NCI-H2081 (cell line): ENCODE data around the gene DENND5B.
"Not testable (repeated sequence)": the region's sequence is repeated elsewhere in the genome, so short reads cannot be mapped to it uniquely, and the experiment has no call there.

Experiments
- DNase-seq, 2 experiments: peaks; one replicate each; lab custom pipeline; 2025; lab: John Stamatoyannopoulos, UW

Gene DENND5B

DNA sequence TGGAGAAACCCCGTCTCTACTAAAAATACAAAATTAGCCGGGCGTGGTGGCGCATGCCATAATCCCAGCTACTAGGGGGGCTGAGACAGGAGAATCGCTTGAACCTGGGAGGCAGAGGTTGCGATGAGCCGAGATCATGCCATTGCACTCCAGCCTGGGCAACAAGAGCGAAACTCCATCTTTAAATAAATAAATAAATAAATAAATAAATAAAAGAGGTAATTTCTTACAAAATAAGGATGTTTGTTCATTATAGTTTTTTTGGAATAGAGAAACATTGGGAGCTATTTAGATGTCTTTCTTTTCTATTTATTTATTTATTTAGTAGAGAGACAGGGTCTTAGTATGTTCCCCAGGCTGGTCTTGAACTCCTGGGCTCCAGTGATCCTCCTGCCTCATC, 213.7 kb downstream of the DENND5B start:
- not testable (repeated sequence) for DNase-seq

DNA sequence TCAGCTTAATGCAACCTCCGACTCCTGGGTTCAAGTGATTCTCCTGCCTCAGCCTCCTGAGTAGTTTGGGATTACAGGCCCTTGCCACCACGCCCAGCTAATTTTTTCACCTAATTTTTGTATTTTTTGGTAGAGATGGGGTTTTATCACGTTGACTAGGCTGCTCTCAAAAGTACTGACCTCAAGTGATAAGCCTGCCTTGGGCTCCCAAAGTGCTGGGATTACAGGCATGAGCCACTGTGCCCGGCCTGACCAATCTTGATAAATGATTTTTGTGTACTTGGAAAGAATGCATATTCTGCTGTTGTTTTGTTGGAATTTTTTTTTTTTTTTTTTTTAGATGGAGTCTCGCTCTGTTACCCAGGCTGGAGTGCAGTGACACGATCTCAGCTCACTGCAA, 215.5 kb downstream of the DENND5B start:
- not testable (repeated sequence) for DNase-seq

DNA sequence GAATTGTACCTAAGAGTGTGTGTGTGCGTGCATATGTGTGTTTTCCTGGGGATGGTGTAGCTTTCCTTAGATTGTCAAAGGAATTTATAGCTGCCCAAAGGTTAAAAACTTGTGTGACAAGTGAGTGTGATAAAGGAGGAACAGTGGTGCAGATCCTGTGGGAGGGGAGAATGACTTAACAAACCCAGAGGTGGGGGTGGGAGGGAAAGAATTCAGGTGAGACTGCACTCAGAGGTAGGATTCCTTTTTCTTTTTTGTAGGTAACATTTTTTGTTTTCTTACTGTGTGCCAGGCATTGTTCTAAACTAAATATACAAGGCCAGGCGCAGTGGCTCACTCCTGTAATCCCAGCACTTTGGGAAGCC, 219.7 kb downstream of the DENND5B start:
- no peak for DNase-seq

DNA sequence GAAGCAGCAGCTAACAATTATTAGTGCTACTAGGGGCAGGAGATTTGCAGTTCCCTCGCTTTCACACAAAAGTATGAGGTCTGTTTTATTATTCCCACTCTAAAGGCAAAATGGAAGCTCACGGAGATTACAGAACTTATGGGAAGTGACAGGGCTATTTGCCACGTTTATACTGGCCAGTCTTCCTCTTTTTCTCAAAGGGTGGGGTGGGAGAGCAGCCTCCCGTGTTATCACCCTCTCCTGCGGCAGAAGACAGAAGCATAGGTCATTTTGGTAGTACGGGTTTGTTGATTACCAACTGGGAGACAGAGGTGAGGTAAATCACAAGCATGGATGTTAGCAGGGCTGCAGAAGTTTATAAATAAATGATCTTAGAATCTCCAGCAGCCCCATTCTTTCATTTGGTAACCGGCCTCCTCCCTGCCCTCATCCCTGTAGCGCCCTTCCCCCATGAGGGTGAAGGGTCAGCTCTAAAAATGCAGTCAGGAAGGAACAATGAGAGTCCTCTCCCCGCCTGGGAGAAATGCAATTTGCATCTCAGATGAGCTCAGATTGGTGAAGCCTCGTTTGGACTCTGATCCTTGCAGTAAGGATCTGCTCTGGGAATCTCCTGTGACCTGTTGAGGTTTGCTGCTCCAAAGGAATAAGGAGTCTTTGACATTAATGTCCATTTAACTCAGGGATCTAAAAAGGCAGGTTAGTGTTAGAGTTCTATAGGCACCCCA, 220.2 kb downstream of the DENND5B start:
- DNase-seq: no peak

DNA sequence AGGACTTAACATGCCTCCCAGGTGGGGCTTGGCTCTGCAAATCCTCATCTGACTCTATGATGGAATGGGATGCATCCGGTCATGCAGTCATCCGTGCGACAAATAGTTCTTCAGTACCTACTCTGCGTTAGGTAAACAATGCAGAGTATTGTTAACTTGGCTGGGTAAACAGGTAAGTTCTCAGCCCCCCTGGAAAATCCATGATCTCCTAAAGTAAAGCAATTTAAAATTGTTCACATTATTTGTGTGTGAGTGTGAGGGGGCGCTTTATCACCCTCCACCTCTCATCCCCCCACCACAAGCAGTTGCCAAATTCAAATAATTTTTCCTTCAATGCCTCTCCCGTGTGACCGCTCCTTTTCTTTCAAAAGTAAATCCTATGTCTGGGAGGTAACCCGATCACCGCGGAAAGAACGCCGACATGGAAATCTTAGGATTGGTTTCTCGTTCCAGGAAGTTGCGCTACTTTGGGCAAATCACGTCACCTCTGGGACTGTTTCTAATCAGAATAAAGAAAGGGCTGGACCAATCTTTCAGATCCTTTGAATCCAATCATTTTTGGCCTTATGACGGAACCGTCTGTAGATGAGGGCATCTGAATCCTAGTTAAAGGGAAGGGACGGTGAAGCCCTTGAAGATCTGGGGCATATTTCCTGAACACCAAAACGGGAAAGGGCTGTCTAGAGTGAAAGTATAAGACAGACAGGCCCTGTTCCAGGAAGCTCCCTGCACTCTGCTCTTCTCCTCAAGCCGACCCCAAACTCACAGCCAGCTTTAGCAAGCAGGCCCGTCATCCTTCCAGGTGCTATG, 221.0 kb downstream of the DENND5B start:
- DNase-seq: peak in 1 of 2 experiments; percentile 7

DNA sequence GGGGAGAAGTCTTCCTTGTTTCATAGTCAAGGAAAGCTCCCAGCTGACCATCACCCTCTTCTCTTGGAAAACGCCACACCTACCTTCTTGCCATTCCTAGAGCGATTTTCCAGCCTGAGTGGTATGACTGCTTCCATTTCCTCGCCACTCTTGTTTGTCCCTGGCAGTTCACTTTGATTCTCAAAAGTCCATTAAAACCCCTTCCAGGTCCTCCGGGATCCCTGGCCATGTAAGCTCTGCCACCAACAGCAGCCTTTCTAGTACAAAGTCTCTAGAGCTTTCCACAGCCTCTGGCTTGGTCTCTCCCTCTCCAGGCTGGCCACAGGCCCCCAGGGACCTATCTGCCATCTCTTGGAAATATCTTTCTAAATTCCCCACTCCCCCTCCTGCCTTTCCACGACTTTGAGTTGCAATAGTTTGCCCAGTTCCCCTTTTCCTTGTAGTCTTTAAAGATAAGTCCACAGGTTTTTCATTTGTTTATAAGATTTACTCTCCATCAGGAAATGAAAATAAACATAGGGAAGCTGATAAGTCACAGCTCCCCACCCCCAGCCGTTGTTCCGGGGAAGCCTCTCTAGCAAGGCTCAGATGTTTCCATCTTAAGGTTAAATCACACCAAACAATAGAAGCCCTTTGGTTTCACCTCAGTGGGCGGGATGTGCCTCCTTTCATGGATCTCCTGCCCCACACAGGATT, 222.1 kb downstream of the DENND5B start:
- no peak for DNase-seq

DNA sequence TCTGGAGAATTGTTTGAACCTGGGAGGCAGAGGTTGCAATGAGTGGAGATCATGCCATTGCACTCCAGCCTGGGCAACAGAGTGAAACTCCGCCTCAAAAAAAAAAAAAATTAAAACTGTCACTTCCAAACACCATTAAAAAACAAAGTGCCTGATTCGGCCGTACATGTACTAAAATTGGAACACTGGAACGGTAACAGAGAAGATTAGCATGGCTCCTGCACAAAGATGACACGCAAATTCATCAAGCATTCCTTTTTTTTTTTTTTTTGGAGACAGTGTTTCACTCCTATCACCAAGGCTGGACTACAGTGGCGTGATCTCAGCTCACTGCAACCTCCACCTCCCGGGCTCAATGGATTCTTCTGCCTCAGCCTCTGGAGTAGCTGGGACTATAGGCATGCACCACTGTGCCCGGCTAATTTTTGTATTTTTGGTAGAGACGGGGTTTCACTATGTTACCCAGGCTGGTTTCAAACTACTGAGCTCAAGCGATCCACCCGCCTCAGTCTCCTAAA, 224.8 kb downstream of the DENND5B start:
- no peak for DNase-seq

DNA sequence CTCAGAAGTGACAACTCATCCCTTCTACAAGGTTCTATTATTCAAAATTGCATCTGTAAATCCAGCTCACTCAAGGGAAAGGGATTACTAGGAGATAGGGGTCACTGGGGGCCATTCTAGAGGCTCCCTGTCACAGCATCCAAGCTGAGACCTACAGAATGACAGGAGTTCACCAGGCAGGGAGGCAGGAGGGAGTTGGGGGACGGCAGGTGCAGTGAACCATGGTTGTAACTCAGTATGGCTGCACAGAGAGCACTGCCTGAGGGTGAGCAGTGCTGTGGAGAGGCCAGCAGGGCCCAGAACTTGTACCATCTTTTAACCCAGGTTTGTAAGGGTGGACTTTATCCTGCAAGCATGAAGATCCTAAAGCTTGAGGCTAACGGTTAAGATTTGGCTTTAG, 227.1 kb downstream of the DENND5B start:
- DNase-seq: no peak

DNA sequence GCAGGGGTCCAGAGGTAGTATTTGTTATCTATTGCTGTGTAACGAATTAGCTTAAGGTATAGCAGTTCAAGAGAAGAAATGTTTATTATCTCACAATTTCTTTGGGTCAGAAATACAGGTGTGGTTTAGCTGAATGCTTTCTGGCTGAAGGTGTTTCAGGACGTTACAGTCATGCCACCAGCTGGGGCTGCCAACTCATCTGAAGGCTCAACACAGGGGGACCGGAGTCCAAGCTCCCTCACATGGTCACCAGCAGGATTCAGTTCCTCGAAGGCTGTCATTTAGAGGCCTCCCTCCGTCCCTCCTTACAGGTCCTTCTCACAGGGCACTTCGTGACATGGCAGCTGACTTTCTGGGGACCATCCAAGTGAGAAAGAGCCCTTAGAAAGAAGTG, 227.5 kb downstream of the DENND5B start:
- no peak for DNase-seq

DNA sequence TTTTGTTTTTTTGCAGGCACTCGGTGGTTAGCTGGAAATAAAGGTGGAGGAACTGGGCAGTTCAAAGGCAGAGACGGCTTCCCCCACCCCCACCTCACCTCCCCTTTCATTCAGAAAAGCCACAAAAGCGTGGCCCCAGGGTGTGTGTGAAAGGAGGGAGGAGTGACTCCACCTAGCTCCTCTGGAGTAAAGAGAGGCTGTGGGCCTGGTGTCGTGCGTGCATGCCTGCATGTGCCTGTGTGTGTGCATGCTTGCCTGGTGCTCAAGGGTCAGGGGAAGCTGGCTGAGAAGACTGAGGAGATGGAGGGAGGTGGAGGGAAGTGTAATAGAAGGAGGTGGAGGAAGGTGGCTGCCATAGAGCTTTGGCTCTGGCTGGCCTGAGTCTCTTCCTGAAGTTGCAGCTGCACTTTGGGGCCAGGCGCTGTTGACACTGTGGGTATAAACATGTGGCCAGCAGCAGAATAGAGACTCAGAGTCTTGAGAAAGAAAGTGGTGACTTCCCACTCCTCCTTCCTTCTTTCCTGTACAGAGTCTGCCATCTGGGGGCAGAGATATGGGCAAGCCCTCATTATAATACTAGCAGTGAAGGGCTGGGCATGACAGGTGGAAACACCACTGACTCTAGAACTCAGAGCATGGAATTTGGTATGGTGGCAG, 228.0 kb downstream of the DENND5B start:
- DNase-seq: peak; percentile 68 to 73

DNA sequence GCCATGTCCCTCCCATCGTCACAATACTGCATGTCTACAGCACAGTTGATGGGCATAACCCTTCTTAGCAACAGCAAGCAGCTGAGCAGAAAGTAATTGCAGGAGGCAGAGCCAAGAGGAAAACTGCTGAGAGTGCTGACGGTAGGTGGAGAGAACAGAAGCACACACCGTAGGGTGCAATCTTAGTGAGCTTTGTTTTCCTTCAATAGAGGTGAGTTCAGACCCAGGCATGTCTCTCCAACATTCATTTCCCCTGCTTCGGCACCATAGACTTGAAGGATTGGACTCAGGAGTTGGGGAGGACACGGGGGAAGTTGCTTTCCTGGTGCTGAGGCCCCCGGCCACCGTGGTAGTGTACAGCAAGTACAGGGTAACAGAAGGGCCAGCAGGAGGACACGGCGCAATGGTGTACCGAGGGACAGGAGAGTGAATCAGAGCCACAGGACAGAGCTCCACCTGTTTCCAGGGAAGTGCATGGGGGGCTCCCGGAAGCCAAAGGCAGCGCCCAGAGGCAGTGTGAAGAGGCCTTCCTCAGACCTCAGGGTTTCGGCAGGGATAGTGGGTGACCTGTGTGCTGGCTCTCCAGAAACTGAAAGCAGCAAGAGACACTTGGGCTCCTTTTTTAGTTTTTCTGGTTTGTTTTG, 228.7 kb downstream of the DENND5B start:
- DNase-seq: peak; percentile 82 to 90

DNA sequence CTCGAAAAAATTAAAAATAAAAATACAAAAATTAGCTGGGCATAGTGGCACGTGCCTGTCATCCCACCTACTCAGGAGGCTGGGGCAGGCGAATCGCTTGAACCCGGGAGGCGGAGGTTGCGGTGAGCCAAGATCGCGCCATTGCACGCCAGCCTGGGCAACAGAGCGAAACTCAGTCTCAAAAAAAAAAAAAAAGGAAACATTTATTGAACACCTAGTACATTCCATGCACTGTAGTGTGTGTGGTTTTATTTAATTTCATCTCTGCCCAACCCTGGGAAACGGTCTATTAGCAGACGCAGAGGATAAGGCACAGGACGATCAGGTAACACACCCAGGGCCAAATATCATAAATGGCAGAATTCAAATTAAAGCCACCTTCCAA, 229.2 kb downstream of the DENND5B start:
- no peak for DNase-seq

DNA sequence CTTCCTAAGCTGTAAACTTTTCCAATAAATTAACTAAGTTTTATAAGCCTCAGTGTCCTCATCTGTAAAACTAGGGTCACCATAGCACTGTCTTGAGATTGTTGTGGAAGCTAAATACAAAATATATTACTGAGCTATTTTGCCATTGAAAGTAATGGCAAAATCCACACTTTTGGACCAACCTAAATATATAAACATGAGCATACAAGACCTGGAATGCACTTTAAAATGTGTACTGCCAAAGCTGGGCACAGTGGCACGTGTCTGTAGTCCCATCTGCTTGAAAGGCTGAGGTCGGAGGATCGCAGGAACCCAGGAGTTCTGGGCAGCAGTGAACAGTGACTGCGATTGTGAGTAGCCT, 235.2 kb downstream of the DENND5B start:
- DNase-seq: no peak

DNA sequence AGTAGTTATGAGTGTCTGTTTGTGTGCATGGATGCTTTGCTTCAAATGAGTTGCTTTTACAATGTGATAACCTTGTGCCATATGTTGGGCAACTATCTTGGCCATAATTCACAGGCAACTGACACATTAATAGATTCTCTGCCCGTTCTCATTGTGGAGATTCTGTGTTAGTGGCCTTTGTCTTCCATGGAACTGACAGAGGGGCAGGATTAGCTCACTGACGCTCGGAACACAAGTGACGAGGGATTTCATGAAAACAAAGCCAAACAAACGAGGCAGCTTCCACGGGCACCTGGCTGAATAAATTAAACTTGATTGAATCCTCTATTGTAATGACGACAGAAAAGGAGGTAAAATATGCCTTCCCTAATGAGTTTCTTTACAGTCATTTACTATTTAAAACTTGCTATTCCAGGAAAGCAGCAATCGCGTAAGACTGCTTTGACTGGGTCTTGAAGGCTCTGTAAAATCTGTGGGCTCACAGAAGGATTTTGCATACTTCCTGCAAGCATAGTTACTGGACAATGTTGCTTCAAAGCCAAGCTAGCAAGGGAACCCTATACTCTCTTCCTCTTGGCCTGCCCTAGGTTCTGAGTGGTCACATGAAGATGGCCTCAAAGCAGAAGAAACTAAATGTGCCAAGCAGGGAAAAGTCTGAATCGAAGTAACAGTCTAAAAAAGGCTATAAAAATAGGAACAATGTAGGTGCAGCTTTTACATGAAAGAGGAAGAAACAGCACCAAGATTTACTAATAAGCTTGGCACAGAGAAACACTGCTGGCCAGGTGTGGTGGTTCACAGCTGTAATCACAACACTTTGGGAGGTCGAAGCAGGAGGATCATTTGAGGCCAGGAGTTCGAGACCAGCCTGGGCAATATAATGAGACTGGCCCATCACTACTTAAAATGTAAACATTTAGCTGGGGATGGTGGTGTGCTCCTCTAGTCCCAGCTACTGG, 236.9 kb downstream of the DENND5B start:
- DNase-seq: peak; percentile 63 to 81

DNA sequence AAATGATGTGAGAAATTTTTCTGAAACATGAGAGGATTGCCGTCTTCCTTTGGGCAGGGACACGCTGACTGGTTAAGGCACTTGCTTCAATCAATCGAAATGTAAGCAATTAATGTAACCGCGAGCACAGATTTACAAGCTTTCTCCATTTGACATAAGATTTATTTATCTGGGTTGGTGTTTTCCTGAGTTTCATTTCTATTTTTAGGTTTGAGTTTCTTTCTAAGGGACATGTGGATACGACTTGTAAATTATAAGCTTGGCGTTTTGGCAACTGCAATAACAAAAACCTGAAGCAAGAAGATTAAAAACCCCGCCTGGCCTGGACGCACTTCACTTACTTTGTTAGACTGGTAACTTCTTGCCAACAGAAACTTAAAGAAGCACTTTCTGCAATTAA, 244.7 kb downstream of the DENND5B start:
- DNase-seq: no peak

DNA sequence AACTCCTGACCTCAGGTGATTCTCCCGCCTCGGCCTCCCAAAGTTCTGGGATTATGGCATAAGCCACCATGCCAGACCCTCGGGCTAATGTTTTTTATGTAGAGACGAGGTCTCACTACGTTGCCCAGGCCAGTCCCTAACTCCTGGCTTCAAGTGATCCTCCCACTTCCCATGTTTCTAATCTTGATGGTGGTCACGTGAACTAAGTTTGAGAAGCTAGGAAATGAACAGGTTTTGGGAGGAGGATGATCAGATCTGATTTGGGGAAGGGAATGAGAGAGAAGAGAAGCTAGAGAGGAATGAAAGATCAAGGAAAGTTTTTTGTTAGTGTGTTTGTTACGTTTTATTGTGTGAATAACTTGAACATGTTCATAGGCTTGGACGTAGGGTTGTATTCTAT, 247.8 kb downstream of the DENND5B start:
- DNase-seq: no peak

DNA sequence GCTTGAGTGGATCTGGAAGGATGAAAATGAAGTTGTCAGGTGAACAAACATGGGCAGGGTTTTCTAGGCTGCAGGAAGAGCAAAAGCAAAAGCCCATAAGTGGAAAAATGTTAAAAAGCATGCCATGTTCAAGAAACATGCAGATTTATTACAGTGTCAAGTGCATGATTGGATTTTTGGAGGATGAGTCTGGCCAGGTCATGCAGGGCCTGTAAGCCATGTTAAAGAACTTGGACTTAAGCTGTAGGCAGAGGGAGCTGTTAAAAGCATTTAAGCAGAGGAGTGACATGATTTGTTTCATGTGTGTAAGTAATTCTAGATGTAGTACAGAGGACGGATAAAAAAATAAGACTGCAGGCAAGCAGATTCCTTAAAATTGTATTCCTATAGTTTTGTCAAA, 248.7 kb downstream of the DENND5B start:
- no peak for DNase-seq

DNA sequence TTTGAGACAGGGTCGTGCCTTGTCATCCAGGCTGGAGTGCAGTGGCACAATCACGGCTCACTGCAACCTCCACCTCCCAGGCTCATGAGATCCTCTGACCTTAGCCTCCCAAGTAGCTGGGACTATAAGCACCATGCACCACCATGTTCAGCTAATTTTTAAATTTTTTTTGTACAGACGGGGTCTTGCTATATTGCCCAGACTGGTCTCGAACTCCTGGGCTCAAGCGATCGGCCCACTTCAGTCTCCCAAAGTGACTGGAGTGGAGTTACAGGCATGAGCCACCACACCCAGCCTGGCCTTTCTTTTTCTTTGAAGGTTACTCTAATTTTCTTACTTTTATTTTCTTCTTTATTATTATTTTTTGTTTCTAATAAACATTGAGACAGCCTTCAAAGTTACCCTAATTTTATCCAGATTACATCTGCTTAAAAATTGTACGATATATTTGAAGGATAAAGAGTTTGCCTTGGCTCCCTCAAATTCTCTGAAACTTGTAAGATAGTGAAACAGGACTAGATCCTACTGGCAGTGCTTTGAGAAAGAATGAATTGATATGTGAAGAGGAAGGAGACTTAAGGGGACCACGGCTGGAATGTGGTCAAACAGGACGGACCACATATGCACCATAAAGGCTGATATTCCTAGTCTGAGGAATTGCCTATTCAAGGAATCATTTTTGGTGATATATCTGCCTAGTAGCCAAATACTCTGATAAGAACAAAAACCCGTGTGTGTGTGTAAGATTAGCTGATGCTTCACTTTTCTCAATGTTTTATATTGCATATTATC, 250.9 kb downstream of the DENND5B start:
- no peak for DNase-seq

DNA sequence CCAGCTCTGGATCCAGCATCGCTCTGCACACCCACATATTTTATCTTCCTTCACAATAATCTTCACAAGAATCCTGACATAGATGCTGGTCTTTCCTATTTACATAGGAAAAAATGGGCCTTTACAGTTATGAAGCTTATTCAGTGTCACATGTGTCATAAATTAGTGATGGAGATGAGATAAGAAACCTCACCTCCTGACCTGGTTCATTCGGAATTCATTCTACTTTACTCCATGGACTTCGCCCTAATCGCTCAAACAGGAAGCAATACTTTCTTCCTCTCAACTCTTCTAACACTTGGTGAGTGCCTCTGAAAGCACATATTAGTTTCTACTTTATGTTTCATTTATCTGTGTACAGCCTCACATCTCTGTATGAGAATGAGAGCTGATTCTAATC, 253.0 kb downstream of the DENND5B start:
- DNase-seq: no peak
